PC-3 (cell line): ENCODE measurements around the gene NEGR1.

Source experiments
- CTCF ChIP-seq: fragments of 300-600 bp; sonication (generic); conservative IDR thresholded peaks from 2 replicates; pipeline ENCODE4 v1.5.1; 2017; ENCODE audit warnings: antibody characterized with exemption, low read depth, mild to moderate bottlenecking, low read length
- EZH2 ChIP-seq: fragments of 300-600 bp; sonication (generic); IDR thresholded peaks from one replicate; pipeline ENCODE4 v1.6.1; 2017; ENCODE audit warnings: antibody characterized with exemption, mild to moderate bottlenecking, low read length; ENCODE audit not compliant: unreplicated experiment

GRCh38 chr1:71566413-71566812 is 715.9 kb downstream of the NEGR1 start:
- TF ChIP-seq CTCF (no peak), EZH2 (no peak)
